HepG2 (cell line): ENCODE measurements around the gene FYB2.
A peak's percentile ranks its signal among the peaks of the same experiment; 100 is the strongest.

ENCODE experiments used
- CTCF ChIP-seq: sonication (generic); formaldehyde crosslinking; IDR thresholded peaks from 2 replicates; pipeline ENCODE4 v1.5.0; 2020; ENCODE audit warnings: mild to moderate bottlenecking, missing genetic modification reagents, moderate library complexity
- ETV6 ChIP-seq: sonication (generic); formaldehyde crosslinking; conservative IDR thresholded peaks from 2 replicates; pipeline ENCODE4 v1.4.0; 2020; ENCODE audit warnings: missing genetic modification reagents
- FOSL1 ChIP-seq: sonication (generic); formaldehyde crosslinking; IDR thresholded peaks from 2 replicates; pipeline ENCODE4 v1.9.0; 2021; ENCODE audit warnings: missing genetic modification reagents, borderline replicate concordance
- GMEB1 ChIP-seq: sonication (generic); formaldehyde crosslinking; IDR thresholded peaks from 2 replicates; pipeline ENCODE4 v1.5.1; 2020; ENCODE audit warnings: missing genetic modification reagents, mild to moderate bottlenecking, borderline replicate concordance
- SP2 ChIP-seq: sonication (generic); formaldehyde crosslinking; IDR thresholded peaks from 2 replicates; pipeline ENCODE4 v1.5.1; 2020; ENCODE audit warnings: mild to moderate bottlenecking, missing genetic modification reagents
- TFAP4 ChIP-seq: sonication (generic); IDR thresholded peaks from 2 replicates; pipeline ENCODE4 v1.6.1; 2016; ENCODE audit warnings: low read depth, borderline replicate concordance
- ZBTB7A ChIP-seq: sonication (generic); formaldehyde crosslinking; IDR thresholded peaks from 2 replicates; pipeline ENCODE4 v1.8.0; 2022; ENCODE audit warnings: mild to moderate bottlenecking, missing genetic modification reagents
- ZC3H4 ChIP-seq: sonication (generic); formaldehyde crosslinking; IDR thresholded peaks from 2 replicates; pipeline ENCODE4 v1.4.0; 2020; ENCODE audit warnings: missing genetic modification reagents, borderline replicate concordance
- ZNF629 ChIP-seq: sonication (generic); formaldehyde crosslinking; conservative IDR thresholded peaks from 2 replicates; pipeline ENCODE4 v1.5.0; 2020; ENCODE audit warnings: missing genetic modification reagents

DNA sequence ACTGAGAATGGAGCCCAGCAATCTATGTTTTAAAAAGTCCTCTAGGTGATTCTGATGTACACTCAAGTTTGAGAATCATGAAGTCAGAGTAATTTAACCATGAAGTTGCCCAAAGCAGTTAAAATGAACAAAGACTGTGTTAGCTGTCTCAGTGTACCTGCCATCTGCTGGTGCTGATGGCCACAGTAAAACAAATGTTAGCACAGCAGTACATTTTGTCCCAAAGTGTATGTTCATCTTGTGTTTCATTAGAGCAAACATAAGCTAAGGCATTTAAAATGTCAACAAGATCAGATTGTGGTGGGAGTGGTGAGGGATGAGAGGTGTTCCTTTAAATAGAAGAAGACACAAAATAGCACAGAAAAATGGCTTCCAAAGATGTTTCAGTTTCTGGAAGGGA is 31.1 kb downstream of the FYB2 start:
- no peak for TF ChIP-seq FOSL1 (CRISPR knock-in tag)
- TF ChIP-seq CTCF (CRISPR knock-in tag) = peak; percentile 29
- TF ChIP-seq TFAP4 = no peak
- no peak for TF ChIP-seq SP2 (CRISPR knock-in tag)
- no peak for TF ChIP-seq ZNF629 (CRISPR knock-in tag)
- no peak for TF ChIP-seq ETV6 (CRISPR knock-in tag)
- TF ChIP-seq GMEB1 (CRISPR knock-in tag) = no peak
- no peak for TF ChIP-seq ZBTB7A
- no peak for TF ChIP-seq ZC3H4 (CRISPR knock-in tag)
